ENCODE measurements around the gene PFKL.

Gene PFKL

DNA sequence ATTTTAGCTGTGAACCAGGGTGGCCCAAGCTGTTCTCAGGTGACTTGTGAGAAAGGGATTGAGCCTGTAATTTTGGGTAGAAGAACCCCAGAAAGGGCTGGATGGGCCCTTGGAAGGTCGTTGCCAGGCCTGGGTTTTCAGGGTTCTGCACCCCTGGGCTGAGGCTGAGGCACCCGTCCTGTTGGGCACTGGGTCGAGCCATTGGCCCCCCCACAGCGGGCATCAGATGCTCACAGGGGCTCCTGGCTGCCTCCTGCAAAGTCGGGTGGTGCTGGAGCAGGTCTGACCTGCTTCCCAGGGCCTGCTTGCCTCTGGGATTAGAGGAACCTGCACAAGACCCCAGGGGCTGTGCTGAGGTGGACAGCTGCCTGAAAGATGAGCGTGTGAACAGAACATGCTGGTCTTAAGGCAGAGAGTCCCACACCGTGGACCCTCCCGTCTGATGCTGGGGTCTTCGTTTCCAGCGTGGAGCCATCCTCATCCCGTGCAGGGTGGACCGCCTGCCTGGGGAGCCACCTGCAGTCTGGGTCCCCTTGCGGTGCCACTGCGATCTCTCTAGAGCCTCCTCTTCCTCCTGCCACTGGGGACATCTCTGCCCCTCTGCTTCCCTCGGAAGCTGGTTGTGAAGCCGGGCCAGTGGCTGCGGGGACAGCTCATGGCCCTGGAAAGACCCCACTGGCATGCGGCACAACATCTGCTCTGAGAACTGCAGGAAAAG, 51.8 kb downstream of the PFKL start:
- TF ChIP-seq FOXP2 (optimal IDR thresholded peaks at IDR 0.05; ENCODE audit: borderline replicate concordance, extremely low read depth, extremely low read length, insufficient read depth) (no peak), POLR2AphosphoS5 (IDR thresholded peaks at IDR 0.05; ENCODE audit: low read depth, low read length) (no peak), TAF1 (IDR thresholded peaks at IDR 0.05; ENCODE audit: borderline replicate concordance, insufficient read depth, low read length) (no peak), SIN3A (IDR thresholded peaks at IDR 0.05; ENCODE audit: borderline replicate concordance, insufficient read depth, low read length) (no peak)
- TF ChIP-seq, protein P1, sequence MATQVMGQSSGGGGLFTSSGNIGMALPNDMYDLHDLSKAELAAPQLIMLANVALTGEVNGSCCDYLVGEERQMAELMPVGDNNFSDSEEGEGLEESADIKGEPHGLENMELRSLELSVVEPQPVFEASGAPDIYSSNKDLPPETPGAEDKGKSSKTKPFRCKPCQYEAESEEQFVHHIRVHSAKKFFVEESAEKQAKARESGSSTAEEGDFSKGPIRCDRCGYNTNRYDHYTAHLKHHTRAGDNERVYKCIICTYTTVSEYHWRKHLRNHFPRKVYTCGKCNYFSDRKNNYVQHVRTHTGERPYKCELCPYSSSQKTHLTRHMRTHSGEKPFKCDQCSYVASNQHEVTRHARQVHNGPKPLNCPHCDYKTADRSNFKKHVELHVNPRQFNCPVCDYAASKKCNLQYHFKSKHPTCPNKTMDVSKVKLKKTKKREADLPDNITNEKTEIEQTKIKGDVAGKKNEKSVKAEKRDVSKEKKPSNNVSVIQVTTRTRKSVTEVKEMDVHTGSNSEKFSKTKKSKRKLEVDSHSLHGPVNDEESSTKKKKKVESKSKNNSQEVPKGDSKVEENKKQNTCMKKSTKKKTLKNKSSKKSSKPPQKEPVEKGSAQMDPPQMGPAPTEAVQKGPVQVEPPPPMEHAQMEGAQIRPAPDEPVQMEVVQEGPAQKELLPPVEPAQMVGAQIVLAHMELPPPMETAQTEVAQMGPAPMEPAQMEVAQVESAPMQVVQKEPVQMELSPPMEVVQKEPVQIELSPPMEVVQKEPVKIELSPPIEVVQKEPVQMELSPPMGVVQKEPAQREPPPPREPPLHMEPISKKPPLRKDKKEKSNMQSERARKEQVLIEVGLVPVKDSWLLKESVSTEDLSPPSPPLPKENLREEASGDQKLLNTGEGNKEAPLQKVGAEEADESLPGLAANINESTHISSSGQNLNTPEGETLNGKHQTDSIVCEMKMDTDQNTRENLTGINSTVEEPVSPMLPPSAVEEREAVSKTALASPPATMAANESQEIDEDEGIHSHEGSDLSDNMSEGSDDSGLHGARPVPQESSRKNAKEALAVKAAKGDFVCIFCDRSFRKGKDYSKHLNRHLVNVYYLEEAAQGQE (IDR thresholded peaks at IDR 0.05; ENCODE audit: insufficient read depth in 1 of 2, low read depth in 2 of 2, low read length in 2 of 2), result no peak

DNA sequence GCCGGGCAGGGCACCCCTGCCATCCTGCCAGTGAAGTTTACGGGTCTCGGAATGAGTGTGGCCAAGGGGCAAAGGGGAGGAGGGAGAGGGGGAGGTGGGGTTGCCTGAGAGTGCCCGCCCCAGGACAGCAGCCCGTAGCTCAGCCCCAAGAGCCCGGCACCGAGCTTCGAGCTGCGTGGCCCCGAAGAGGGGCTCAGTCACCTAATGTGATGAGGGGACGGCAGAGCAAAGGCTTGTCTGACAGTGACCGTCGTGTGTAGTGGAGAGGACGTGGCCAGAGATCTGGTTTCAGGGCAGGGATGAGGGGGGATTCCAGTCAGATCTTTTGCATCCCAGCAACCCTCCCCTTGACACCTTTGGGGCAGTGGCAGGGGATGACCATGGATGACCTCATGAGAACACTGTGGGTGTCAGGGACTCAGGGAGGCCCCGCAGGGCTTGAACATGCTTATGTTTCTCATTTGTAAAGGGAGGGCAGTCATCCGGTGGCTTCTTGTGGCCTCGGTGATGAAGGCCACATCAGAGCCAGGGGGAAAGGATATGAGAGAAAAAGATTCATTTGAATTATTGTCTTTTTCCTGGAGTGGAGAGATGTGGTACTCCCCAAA, 52.5 kb downstream of the PFKL start:
- no peak for TF ChIP-seq SIN3A (IDR thresholded peaks at IDR 0.05; ENCODE audit: borderline replicate concordance, insufficient read depth, low read length)
- TF ChIP-seq TAF1 (IDR thresholded peaks at IDR 0.05; ENCODE audit: borderline replicate concordance, insufficient read depth, low read length), result no peak
- no peak for TF ChIP-seq FOXP2 (optimal IDR thresholded peaks at IDR 0.05; ENCODE audit: borderline replicate concordance, extremely low read depth, extremely low read length, insufficient read depth)
- no peak for TF ChIP-seq POLR2AphosphoS5 (IDR thresholded peaks at IDR 0.05; ENCODE audit: low read depth, low read length)
- TF ChIP-seq, protein P1 (IDR thresholded peaks at IDR 0.05; ENCODE audit: insufficient read depth in 1 of 2, low read depth in 2 of 2, low read length in 2 of 2), result no peak

DNA sequence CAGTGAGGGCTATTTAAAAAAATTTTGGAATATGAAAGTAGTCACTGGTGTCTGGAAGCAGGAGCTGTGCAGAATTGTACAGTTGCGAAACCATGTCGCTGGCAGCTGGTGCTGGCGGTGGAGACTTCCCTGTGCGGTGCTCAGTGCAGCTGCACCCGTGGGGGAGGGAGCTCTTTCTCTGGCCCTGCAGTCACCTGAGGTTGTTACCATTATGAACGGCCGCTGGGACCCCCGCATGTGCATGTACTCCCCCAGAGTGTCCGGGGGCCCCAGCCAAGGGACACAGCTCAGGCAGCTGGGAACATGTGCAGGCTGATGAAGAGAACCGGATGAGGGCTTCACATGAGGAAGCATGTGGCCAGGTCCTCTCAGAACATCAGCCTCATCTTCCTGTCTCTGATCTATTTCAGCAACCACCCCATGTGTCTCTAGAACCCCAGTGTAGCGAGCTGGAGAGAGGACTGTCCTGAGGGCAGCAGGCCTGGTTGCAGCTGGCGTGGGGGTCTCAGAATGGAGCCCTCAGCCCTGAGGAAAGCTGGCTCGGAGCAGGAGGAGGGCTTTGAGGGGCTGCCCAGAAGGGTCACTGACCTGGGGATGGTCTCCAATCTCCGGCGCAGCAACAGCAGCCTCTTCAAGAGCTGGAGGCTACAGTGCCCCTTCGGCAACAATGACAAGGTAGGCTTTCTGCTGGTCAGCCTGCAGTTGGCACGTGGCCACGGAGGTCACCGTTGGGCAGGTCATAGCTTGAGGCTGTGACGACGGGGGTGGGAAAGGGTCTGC, 53.5 kb downstream of the PFKL start, which contains the start of gene TRPM2:
TRPM2 (plus strand) TSS at position 431 of the 780 bp plus-strand sequence; CDS start at position 511, 80 bp downstream.
- no peak for TF ChIP-seq POLR2AphosphoS5 (IDR thresholded peaks at IDR 0.05; ENCODE audit: low read depth, low read length)
- TF ChIP-seq, protein P1 (IDR thresholded peaks at IDR 0.05; ENCODE audit: insufficient read depth in 1 of 2, low read depth in 2 of 2, low read length in 2 of 2), result no peak
- no peak for TF ChIP-seq TAF1 (IDR thresholded peaks at IDR 0.05; ENCODE audit: borderline replicate concordance, insufficient read depth, low read length)
- no peak for TF ChIP-seq FOXP2 (optimal IDR thresholded peaks at IDR 0.05; ENCODE audit: borderline replicate concordance, extremely low read depth, extremely low read length, insufficient read depth)
- TF ChIP-seq SIN3A (IDR thresholded peaks at IDR 0.05; ENCODE audit: borderline replicate concordance, insufficient read depth, low read length), result no peak

DNA sequence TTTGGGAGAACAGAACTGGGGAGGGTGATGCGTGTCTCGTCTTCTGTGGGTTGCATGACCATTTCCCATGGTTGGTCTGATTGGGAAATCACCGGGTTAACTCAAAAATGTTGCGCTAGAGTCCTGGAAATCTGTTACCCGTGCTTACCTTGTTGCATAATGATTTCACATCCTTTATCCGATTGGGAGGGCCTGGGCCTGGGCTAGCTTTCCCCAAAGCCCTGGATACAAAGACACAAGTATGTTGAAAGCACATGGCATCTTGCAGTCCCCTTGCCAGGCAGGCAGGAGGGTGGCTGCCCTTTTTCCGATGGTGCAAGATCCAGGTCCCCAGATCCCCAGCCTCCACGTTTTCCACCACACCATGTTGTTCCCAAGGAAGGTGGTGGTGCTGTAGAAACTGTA, 54.1 kb downstream of the PFKL start:
- no peak for TF ChIP-seq SIN3A (IDR thresholded peaks at IDR 0.05; ENCODE audit: borderline replicate concordance, insufficient read depth, low read length)
